ENCODE measurements around the gene NMNAT3. TPM values are rescaled to one million over a fixed set of nuclear protein-coding genes. Genes with fewer than 3 reads are reported as not detected.
A peak's percentile ranks its signal among the peaks of the same experiment; 100 is the strongest.

Gene NMNAT3
- total RNA-seq, 1 donor from 2014 or later, result 10.7 TPM

GRCh38 chr3:139629033-139629432 lies 48.7 kb downstream of the NMNAT3 start:
- H3K4me3 ChIP-seq, result no peak overlapping the region
- no peaks in the 10 kb centered on the region for H3K4me1 ChIP-seq
- no peaks in the 10 kb centered on the region for H3K9me3 ChIP-seq (replicated peaks)
- intact Hi-C loops (cut with micrococcal nuclease), result no loop called here
- TF ChIP-seq, protein P1, sequence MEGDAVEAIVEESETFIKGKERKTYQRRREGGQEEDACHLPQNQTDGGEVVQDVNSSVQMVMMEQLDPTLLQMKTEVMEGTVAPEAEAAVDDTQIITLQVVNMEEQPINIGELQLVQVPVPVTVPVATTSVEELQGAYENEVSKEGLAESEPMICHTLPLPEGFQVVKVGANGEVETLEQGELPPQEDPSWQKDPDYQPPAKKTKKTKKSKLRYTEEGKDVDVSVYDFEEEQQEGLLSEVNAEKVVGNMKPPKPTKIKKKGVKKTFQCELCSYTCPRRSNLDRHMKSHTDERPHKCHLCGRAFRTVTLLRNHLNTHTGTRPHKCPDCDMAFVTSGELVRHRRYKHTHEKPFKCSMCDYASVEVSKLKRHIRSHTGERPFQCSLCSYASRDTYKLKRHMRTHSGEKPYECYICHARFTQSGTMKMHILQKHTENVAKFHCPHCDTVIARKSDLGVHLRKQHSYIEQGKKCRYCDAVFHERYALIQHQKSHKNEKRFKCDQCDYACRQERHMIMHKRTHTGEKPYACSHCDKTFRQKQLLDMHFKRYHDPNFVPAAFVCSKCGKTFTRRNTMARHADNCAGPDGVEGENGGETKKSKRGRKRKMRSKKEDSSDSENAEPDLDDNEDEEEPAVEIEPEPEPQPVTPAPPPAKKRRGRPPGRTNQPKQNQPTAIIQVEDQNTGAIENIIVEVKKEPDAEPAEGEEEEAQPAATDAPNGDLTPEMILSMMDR (IDR thresholded peaks at IDR 0.05; ENCODE audit: borderline replicate concordance), result peak; percentile 8
- DNase-seq, result no peak
- H3K36me3 ChIP-seq, result peaks cover 10% of the 10 kb centered on the region
- H3K27ac ChIP-seq (replicated peaks), result no peak overlapping the region
- H3K27me3 ChIP-seq (ENCODE audit: low read depth), result no peaks in the 10 kb centered on the region

DNA sequence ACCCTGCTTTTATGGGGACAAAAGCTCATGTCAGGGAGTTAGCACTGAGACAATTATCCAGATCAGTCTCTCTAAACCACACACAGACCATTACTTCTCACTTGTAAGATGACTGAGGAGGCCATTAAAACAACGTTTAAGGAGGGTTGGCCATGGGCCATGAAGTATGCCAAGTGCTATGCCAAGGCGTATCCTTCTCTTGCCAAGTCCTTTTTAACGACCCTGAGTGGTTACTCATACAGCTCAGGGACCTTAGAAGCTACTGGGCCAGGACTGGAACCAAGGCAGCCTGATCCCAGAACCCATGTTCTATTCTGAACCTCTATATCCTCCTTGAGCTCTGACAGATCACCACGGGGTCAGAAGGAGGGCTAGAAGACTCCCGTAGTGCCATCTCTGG lies 50.0 kb downstream of the NMNAT3 start:
- H3K4me3 ChIP-seq, result no peak overlapping the region
- intact Hi-C loops (cut with micrococcal nuclease), result no loop called here
- H3K36me3 ChIP-seq, result no peaks in the 10 kb centered on the region
- no peaks in the 10 kb centered on the region for H3K27me3 ChIP-seq (ENCODE audit: low read depth)
- H3K9me3 ChIP-seq (replicated peaks), result no peaks in the 10 kb centered on the region
- no peaks in the 10 kb centered on the region for H3K4me1 ChIP-seq
- no peak overlapping the region for H3K27ac ChIP-seq (replicated peaks)
- TF ChIP-seq, protein P1 (IDR thresholded peaks at IDR 0.05; ENCODE audit: borderline replicate concordance), result no peak
- DNase-seq, result no peak

- TF ChIP-seq, protein P1 (IDR thresholded peaks at IDR 0.05; ENCODE audit: borderline replicate concordance), result no peak
Observed at GRCh38 chr3:139620438-139620837, 57.3 kb downstream of the NMNAT3 start.

DNA sequence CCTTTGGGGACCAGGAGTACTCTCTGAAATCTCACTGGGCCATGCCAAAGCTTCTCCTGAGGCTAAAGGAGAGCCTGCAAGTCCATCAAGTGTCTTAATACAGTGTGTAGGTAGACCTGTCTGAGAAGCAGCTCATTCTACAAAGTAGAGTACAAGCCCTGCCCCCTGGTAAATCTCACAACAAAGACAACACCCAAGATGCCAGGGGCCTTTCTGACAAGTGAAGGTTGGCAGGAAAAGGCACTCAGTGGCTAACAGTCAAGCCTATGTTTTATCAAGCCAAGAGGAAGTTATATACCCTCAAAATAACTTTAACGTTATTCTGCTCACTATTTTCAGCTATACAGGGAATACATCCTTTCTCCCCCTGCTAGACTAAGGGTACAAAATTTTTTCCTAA lies 58.3 kb downstream of the NMNAT3 start:
- H3K4me1 ChIP-seq, result peaks cover 6% of the 10 kb centered on the region
- H3K9me3 ChIP-seq (replicated peaks), result no peaks in the 10 kb centered on the region
- DNase-seq, result no peak
- TF ChIP-seq, protein P1 (IDR thresholded peaks at IDR 0.05; ENCODE audit: borderline replicate concordance), result no peak
- no peak overlapping the region for H3K4me3 ChIP-seq
- no peak overlapping the region for H3K27ac ChIP-seq (replicated peaks)
- H3K36me3 ChIP-seq, result peaks cover 8% of the 10 kb centered on the region
- no peaks in the 10 kb centered on the region for H3K27me3 ChIP-seq (ENCODE audit: low read depth)
- intact Hi-C loops (cut with micrococcal nuclease), result no loop called here

More at GRCh38 chr3:139620438-139620837, 57.3 kb downstream of the NMNAT3 start:
- no peak overlapping the region for H3K4me3 ChIP-seq
- H3K36me3 ChIP-seq, result peaks cover 8% of the 10 kb centered on the region
- no peaks in the 10 kb centered on the region for H3K27me3 ChIP-seq (ENCODE audit: low read depth)
- no peak overlapping the region for H3K27ac ChIP-seq (replicated peaks)
- H3K9me3 ChIP-seq (replicated peaks), result no peaks in the 10 kb centered on the region
- DNase-seq, result no peak
- H3K4me1 ChIP-seq, result peaks cover 6% of the 10 kb centered on the region
- intact Hi-C loops (cut with micrococcal nuclease), result no loop called here

GRCh38 chr3:139617672-139618268 lies 60.0 kb downstream of the NMNAT3 start:
- no peaks in the 10 kb centered on the region for H3K27me3 ChIP-seq (ENCODE audit: low read depth)
- H3K9me3 ChIP-seq (replicated peaks), result no peaks in the 10 kb centered on the region
- H3K4me1 ChIP-seq, result peaks cover 6% of the 10 kb centered on the region
- TF ChIP-seq, protein P1 (IDR thresholded peaks at IDR 0.05; ENCODE audit: borderline replicate concordance), result no peak
- no peak overlapping the region for H3K27ac ChIP-seq (replicated peaks)
- intact Hi-C loops (cut with micrococcal nuclease), result no loop called here
- no peak overlapping the region for H3K4me3 ChIP-seq
- peaks cover 8% of the 10 kb centered on the region for H3K36me3 ChIP-seq
- no peak for DNase-seq

Measured in left ventricle myocardium inferior (tissue), 1 donor.